ENCODE results near the gene SGTA. TPM values are rescaled to one million over a fixed set of nuclear protein-coding genes. Genes with fewer than 3 reads are reported as not detected.

Gene SGTA
- total RNA-seq, 2 donors from 2014 or later, result 73.9 to 81.5 TPM

- 73 to 74% methylated on average over 8 of the region's 8 CpGs for WGBS, 2 experiments (ENCODE audit: insufficient coverage in 1 of 2, insufficient read length in 1 of 2)
- TF ChIP-seq, protein P1, sequence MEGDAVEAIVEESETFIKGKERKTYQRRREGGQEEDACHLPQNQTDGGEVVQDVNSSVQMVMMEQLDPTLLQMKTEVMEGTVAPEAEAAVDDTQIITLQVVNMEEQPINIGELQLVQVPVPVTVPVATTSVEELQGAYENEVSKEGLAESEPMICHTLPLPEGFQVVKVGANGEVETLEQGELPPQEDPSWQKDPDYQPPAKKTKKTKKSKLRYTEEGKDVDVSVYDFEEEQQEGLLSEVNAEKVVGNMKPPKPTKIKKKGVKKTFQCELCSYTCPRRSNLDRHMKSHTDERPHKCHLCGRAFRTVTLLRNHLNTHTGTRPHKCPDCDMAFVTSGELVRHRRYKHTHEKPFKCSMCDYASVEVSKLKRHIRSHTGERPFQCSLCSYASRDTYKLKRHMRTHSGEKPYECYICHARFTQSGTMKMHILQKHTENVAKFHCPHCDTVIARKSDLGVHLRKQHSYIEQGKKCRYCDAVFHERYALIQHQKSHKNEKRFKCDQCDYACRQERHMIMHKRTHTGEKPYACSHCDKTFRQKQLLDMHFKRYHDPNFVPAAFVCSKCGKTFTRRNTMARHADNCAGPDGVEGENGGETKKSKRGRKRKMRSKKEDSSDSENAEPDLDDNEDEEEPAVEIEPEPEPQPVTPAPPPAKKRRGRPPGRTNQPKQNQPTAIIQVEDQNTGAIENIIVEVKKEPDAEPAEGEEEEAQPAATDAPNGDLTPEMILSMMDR (conservative IDR thresholded peaks at IDR 0.05), result no peak
- Histone ChIP-seq H3K4me1 (ENCODE audit: control insufficient read depth, insufficient read depth, low read length) (peaks cover 3% of the 10 kb centered on the region), H3K4me3 (ENCODE audit: low read length) (no peak overlapping the region), H3K9me3 (ENCODE audit: control insufficient read depth, low read length) (no peaks in the 10 kb centered on the region), H3K27me3 (ENCODE audit: control insufficient read depth, insufficient read depth, low read length, poor library complexity, severe bottlenecking) (peaks cover 40% of the 10 kb centered on the region), H3K36me3 (ENCODE audit: control insufficient read depth, insufficient read depth, low read length) (no peaks in the 10 kb centered on the region), H3K27ac (ENCODE audit: low read depth, low read length) (no peak overlapping the region), H3K9ac (ENCODE audit: extremely low read depth, low read length, poor library complexity, severe bottlenecking) (no peak overlapping the region)
- Mint-ChIP-seq H3K27me3 (ENCODE audit: insufficient read depth) (peaks cover 31% of the 10 kb centered on the region), H3K4me1 (peaks cover 4% of the 10 kb centered on the region), H3K4me3 (no peak overlapping the region), H3K36me3 (ENCODE audit: low read depth) (peaks cover 2% of the 10 kb centered on the region), H3K9me3 (no peaks in the 10 kb centered on the region), H3K27ac (no peak overlapping the region)
- DNase-seq, result no peak
These were observed 40.0 kb downstream of the SGTA start for GRCh38 chr19:2743099-2743498.

DNA sequence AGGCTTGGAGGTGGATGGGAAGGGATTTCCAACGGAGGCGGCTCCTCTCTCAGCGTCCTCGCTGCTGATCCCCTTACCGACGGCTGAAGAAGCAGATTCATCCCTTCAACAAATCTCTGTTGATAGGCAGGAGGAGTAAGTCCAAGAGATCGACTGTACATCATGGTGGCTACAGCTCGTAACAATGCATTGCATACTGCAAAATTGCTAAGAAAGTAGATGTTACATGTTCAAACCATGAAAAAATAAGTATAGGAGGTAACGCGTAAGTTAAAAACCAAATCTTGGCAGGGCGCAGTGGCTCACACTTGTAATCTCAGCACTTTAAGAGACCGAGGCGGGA lies 42.8 kb downstream of the SGTA start:
- Mint-ChIP-seq H3K27me3 (ENCODE audit: insufficient read depth) (peaks cover 21% of the 10 kb centered on the region), H3K4me1 (peaks cover 4% of the 10 kb centered on the region), H3K27ac (no peak overlapping the region), H3K4me3 (peak overlapping the region; percentile 79), H3K9me3 (peaks cover 3% of the 10 kb centered on the region), H3K36me3 (ENCODE audit: low read depth) (peaks cover 25% of the 10 kb centered on the region)
- 48 to 49% methylated on average over 13 of the region's 13 CpGs for WGBS, 2 experiments (ENCODE audit: insufficient coverage in 1 of 2, insufficient read length in 1 of 2)
- Histone ChIP-seq H3K9ac (ENCODE audit: extremely low read depth, low read length, poor library complexity, severe bottlenecking) (no peak overlapping the region), H3K4me1 (ENCODE audit: control insufficient read depth, insufficient read depth, low read length) (peaks cover 3% of the 10 kb centered on the region), H3K27ac (ENCODE audit: low read depth, low read length) (no peak overlapping the region), H3K4me3 (ENCODE audit: low read length) (no peak overlapping the region), H3K9me3 (ENCODE audit: control insufficient read depth, low read length) (peaks cover 6% of the 10 kb centered on the region), H3K27me3 (ENCODE audit: control insufficient read depth, insufficient read depth, low read length, poor library complexity, severe bottlenecking) (peaks cover 40% of the 10 kb centered on the region), H3K36me3 (ENCODE audit: control insufficient read depth, insufficient read depth, low read length) (peaks cover 14% of the 10 kb centered on the region)
- TF ChIP-seq, protein P1 (conservative IDR thresholded peaks at IDR 0.05), result no peak
- no peak for DNase-seq

- Mint-ChIP-seq H3K9me3 (peaks cover 3% of the 10 kb centered on the region), H3K4me1 (peaks cover 4% of the 10 kb centered on the region), H3K27me3 (ENCODE audit: insufficient read depth) (peaks cover 21% of the 10 kb centered on the region), H3K4me3 (peak within 1 kb of the TSS; percentile 79), H3K27ac (no peak within 1 kb of the TSS), H3K36me3 (ENCODE audit: low read depth) (peaks cover 31% of the 10 kb centered on the region)
- Histone ChIP-seq H3K4me3 (ENCODE audit: low read length) (peak within 1 kb of the TSS; percentile 90), H3K27ac (ENCODE audit: low read depth, low read length) (no peak within 1 kb of the TSS), H3K27me3 (ENCODE audit: control insufficient read depth, insufficient read depth, low read length, poor library complexity, severe bottlenecking) (peaks cover 37% of the 10 kb centered on the region), H3K9ac (ENCODE audit: extremely low read depth, low read length, poor library complexity, severe bottlenecking) (peak within 1 kb of the TSS; percentile 38), H3K4me1 (ENCODE audit: control insufficient read depth, insufficient read depth, low read length) (peaks cover 3% of the 10 kb centered on the region), H3K36me3 (ENCODE audit: control insufficient read depth, insufficient read depth, low read length) (peaks cover 14% of the 10 kb centered on the region), H3K9me3 (ENCODE audit: control insufficient read depth, low read length) (peaks cover 6% of the 10 kb centered on the region)
- WGBS, 2 experiments (ENCODE audit: insufficient coverage in 1 of 2, insufficient read length in 1 of 2), result 1% methylated on average over 39 to 64 of the region's 64 CpGs
- TF ChIP-seq, protein P1 (conservative IDR thresholded peaks at IDR 0.05), result peak; percentile 22
- DNase-seq, result peak; percentile 100
These were observed 43.3 kb downstream of the SGTA start, which contains the start of gene SLC39A3 for GRCh38 chr19:2739602-2740313. TSS of gene SLC39A3 (minus strand) at chr19:2740017. CDS start at chr19:2737257, 2,760 bp downstream.
